ENCODE measurements around the gene NIPAL4.
"Not testable (repeated sequence)": the region's sequence is repeated elsewhere in the genome, so short reads cannot be mapped to it uniquely, and the experiment has no call there.

Gene NIPAL4

GRCh38 chr5:157459715-157460599, at the start of gene NIPAL4:
NIPAL4 (plus strand) TSS chr5:157460213; CDS start chr5:157460321, 108 bp downstream.
- no peak for DNase-seq

GRCh38 chr5:157415838-157416237, 44.2 kb upstream of the NIPAL4 start:
- DNase-seq: no peak

- not testable (repeated sequence) for DNase-seq
Measured at GRCh38 chr5:157419521-157419920, 40.5 kb upstream of the NIPAL4 start.

GRCh38 chr5:157429920-157430319, 30.1 kb upstream of the NIPAL4 start:
- DNase-seq: not testable (repeated sequence)

GRCh38 chr5:157431544-157432200, 28.3 kb upstream of the NIPAL4 start:
- DNase-seq: peak; percentile 30

GRCh38 chr5:157434096-157434495, 25.9 kb upstream of the NIPAL4 start:
- no peak for DNase-seq

- DNase-seq: no peak
Measured at GRCh38 chr5:157443041-157443549, 16.9 kb upstream of the NIPAL4 start.

GRCh38 chr5:157444224-157444623, 15.8 kb upstream of the NIPAL4 start:
- DNase-seq: no peak

GRCh38 chr5:157445745-157446411, 14.1 kb upstream of the NIPAL4 start:
- no peak for DNase-seq

- no peak for DNase-seq
Measured at GRCh38 chr5:157446412-157446935, 13.5 kb upstream of the NIPAL4 start.

- no peak for DNase-seq
Measured at GRCh38 chr5:157447201-157447637, 12.8 kb upstream of the NIPAL4 start.

GRCh38 chr5:157449011-157449723, 10.8 kb upstream of the NIPAL4 start:
- DNase-seq: no peak

- no peak for DNase-seq
Measured at GRCh38 chr5:157450024-157450423, 10.0 kb upstream of the NIPAL4 start.

- DNase-seq: no peak
Measured at GRCh38 chr5:157451806-157452205, 8.2 kb upstream of the NIPAL4 start.

GRCh38 chr5:157454273-157454672, 5.7 kb upstream of the NIPAL4 start:
- DNase-seq: no peak

GRCh38 chr5:157455057-157455456, 5.0 kb upstream of the NIPAL4 start:
- DNase-seq: no peak

GRCh38 chr5:157456301-157456700, 3.7 kb upstream of the NIPAL4 start:
- DNase-seq: no peak

GRCh38 chr5:157457391-157457790, 2.6 kb upstream of the NIPAL4 start:
- DNase-seq: no peak

- DNase-seq: no peak
Measured at GRCh38 chr5:157458835-157459234, 1.2 kb upstream of the NIPAL4 start.

GRCh38 chr5:157460921-157461792, 1.1 kb downstream of the NIPAL4 start:
- no peak for DNase-seq

GRCh38 chr5:157463081-157463480, 3.1 kb downstream of the NIPAL4 start:
- no peak for DNase-seq
